GM18499 (cell line): ENCODE measurements around the gene MYL4.
"Not testable (repeated sequence)": the region's sequence is repeated elsewhere in the genome, so short reads cannot be mapped to it uniquely, and the experiment has no call there.

ENCODE experiments used
- ATAC-seq: cut with Tn5 transposase; IDR thresholded peaks from one replicate; pipeline ENCODE4 v1.9.1; 2021; ENCODE audit warnings: moderate number of reproducible peaks; ENCODE audit not compliant: insufficient read depth, unreplicated experiment

The MYL4 gene

GRCh38 chr17:47190770-47191169 lies 18.4 kb upstream of the MYL4 start:
- no peak for ATAC-seq

GRCh38 chr17:47192554-47192953 lies 16.6 kb upstream of the MYL4 start:
- no peak for ATAC-seq

GRCh38 chr17:47193931-47194511 lies 15.1 kb upstream of the MYL4 start:
- no peak for ATAC-seq

- ATAC-seq, result no peak
Measured at GRCh38 chr17:47197821-47198220, 11.3 kb upstream of the MYL4 start.

GRCh38 chr17:47199627-47200324 lies 9.4 kb upstream of the MYL4 start:
- ATAC-seq, result no peak

GRCh38 chr17:47200325-47200664 lies 8.9 kb upstream of the MYL4 start:
- ATAC-seq, result no peak

- ATAC-seq, result no peak
Measured at GRCh38 chr17:47201166-47201565, 8.0 kb upstream of the MYL4 start.

GRCh38 chr17:47203984-47204721 lies 5.0 kb upstream of the MYL4 start:
- no peak for ATAC-seq

GRCh38 chr17:47204722-47205418 lies 4.3 kb upstream of the MYL4 start:
- peak; percentile 55 for ATAC-seq

- ATAC-seq, result peak; percentile 32
Measured at GRCh38 chr17:47205419-47205963, 3.7 kb upstream of the MYL4 start.

- ATAC-seq, result no peak
Measured at GRCh38 chr17:47207143-47208067, 1.7 kb upstream of the MYL4 start.

- ATAC-seq, result no peak
Measured at GRCh38 chr17:47209499-47209898, 351 bp downstream of the MYL4 start.

GRCh38 chr17:47210105-47210504 lies 957 bp downstream of the MYL4 start:
- no peak for ATAC-seq

- no peak for ATAC-seq
Measured at GRCh38 chr17:47210779-47211178, 1.6 kb downstream of the MYL4 start.

GRCh38 chr17:47212458-47212857 lies 3.3 kb downstream of the MYL4 start:
- no peak for ATAC-seq

GRCh38 chr17:47213540-47213939 lies 4.4 kb downstream of the MYL4 start:
- no peak for ATAC-seq

GRCh38 chr17:47214931-47215330 lies 5.8 kb downstream of the MYL4 start:
- ATAC-seq, result no peak

- ATAC-seq, result not testable (repeated sequence)
Measured at GRCh38 chr17:47216821-47217220, 7.7 kb downstream of the MYL4 start.

GRCh38 chr17:47217279-47217678 lies 8.1 kb downstream of the MYL4 start:
- not testable (repeated sequence) for ATAC-seq
